NT2/D1 (cell line): ENCODE measurements around the gene ORMDL3.

Experiments
- YY1 ChIP-seq: IDR thresholded peaks from 2 replicates; pipeline ENCODE4 v1.6.1; 2011; ENCODE audit not compliant: insufficient read length, insufficient read depth
- ZNF274 ChIP-seq: IDR thresholded peaks from 2 replicates; pipeline ENCODE4 v1.6.1; 2011; ENCODE audit warnings: mild to moderate bottlenecking, low read depth, low read length

DNA sequence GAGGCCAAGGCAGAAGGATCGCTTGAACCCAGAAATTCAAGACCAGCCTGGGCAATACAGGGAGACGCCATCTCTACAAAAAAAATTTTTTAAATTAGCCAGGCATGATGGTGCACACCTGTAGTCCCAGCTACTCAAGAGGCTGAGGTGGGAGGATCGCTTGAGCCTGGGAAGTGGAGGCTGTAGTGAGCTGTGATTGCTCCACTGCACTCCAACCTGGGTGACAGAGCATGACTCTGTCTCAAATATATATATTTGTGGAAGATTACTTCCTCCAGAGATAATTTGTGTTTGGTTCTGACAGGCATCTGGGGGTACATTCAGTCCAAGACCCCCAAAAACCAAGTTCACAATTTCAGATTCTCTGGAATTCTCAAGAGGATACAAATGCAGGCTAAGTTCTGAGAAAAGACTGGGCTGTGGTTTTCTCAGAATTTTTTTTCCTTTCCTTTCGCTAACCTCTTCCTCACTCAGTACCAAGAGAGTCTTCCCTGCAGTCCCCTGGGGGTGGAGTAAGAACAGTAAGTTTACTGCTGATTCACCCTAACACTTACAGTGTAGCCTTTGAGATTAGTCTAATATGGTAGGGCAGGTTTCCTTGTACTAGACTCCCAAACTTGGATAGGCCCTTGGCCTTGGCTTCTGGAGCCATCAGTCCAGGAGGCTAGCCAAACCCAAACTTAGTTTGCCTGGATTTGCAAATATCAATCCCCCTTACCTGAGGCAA is 24.1 kb downstream of the ORMDL3 start:
- TF ChIP-seq YY1 (no peak), ZNF274 (no peak)
